Esophagus squamous epithelium (tissue), 4 donors: ENCODE measurements around the gene LRRC3B.

Source experiments
- POLR2A ChIP-seq, 4 donors: fragments of 450-650 bp; IDR thresholded peaks; one replicate each; pipeline ENCODE4 v1.6.1; 2017; ENCODE audit warnings: antibody characterized with exemption in 4 of 4, mild to moderate bottlenecking in 4 of 4, moderate library complexity in 3 of 4
- TF ChIP-seq, protein P1 (sequence below), 6 experiments: fragments of 450-650 bp in 4 of 6; fragments of 200-600 bp in 2 of 6; sonication (generic) in 2 of 6; IDR thresholded peaks; one replicate each; pipeline ENCODE4 v1.5.1; 2016 to 2019; ENCODE audit warnings: antibody characterized with exemption in 6 of 6, mild to moderate bottlenecking in 4 of 6, moderate library complexity in 4 of 6

DNA sequence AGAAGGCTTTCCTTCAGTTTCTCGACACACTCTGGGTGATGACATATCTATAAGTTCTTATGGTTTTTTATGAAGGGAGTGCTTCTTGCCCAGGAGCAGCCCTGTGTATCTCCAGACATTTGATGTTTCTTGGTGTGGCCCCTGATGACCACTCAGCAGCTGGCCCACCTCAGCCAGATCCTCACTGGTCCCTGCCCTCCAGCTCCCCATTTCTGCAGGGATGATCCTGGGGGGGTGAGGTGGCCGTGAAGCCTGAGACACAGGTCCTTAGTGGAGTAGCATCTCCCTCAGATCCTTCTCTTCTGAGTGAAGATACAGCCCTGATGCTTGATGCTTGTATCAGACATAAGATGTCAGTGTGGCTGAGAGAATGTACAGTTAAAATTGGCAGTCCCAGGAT lies 127.7 kb downstream of the LRRC3B start:
- no peak for TF ChIP-seq POLR2A (IDR thresholded peaks at IDR 0.05)
- TF ChIP-seq, protein P1, sequence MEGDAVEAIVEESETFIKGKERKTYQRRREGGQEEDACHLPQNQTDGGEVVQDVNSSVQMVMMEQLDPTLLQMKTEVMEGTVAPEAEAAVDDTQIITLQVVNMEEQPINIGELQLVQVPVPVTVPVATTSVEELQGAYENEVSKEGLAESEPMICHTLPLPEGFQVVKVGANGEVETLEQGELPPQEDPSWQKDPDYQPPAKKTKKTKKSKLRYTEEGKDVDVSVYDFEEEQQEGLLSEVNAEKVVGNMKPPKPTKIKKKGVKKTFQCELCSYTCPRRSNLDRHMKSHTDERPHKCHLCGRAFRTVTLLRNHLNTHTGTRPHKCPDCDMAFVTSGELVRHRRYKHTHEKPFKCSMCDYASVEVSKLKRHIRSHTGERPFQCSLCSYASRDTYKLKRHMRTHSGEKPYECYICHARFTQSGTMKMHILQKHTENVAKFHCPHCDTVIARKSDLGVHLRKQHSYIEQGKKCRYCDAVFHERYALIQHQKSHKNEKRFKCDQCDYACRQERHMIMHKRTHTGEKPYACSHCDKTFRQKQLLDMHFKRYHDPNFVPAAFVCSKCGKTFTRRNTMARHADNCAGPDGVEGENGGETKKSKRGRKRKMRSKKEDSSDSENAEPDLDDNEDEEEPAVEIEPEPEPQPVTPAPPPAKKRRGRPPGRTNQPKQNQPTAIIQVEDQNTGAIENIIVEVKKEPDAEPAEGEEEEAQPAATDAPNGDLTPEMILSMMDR (IDR thresholded peaks at IDR 0.05): no peak
